ENCODE results near the gene PRR20B.
"Not testable (repeated sequence)": the region's sequence is repeated elsewhere in the genome, so short reads cannot be mapped to it uniquely, and the experiment has no call there.

DNA sequence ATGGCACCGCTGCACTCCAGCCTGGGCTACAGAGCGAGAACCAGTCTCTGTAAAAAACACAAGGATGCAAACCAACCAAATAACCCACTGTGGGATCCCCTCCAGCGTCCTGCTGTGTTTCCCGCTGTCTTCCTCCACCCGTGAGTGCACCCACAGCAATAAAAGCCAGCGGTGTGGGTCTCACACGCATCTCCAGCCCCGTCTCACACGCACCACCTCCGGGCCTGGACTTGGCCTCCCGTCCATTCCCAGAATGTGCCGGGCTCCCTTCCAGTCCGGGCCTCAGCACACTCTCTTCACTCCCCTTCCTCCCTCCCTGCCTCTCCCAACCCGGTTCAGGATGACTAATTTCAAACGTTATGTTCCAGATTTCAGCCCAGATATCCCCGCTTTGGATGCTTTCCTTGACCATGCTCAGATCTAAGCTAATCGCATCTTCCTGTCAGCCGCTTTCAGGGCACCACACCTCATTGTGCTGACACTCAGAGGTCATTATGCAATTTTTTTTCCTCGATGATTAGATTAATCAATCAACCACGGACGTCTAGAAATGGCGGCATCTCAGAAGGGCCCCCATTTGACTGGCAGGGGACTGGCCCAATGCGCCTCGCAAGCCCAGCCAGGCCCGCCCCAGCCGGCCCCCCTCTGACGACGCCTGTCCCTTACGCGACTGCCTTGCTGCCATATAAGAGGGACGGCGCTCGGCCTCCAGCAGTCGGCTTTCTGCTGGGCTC is 6.9 kb upstream of the PRR20B start, which contains the start of gene PRR20A:
- TF ChIP-seq, protein P1, sequence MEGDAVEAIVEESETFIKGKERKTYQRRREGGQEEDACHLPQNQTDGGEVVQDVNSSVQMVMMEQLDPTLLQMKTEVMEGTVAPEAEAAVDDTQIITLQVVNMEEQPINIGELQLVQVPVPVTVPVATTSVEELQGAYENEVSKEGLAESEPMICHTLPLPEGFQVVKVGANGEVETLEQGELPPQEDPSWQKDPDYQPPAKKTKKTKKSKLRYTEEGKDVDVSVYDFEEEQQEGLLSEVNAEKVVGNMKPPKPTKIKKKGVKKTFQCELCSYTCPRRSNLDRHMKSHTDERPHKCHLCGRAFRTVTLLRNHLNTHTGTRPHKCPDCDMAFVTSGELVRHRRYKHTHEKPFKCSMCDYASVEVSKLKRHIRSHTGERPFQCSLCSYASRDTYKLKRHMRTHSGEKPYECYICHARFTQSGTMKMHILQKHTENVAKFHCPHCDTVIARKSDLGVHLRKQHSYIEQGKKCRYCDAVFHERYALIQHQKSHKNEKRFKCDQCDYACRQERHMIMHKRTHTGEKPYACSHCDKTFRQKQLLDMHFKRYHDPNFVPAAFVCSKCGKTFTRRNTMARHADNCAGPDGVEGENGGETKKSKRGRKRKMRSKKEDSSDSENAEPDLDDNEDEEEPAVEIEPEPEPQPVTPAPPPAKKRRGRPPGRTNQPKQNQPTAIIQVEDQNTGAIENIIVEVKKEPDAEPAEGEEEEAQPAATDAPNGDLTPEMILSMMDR (IDR thresholded peaks at IDR 0.05): not testable (repeated sequence)
- not testable (repeated sequence) for TF ChIP-seq EP300, POLR2A, POLR2AphosphoS5 (IDR thresholded peaks at IDR 0.05)
